GM18858 (cell line): ENCODE measurements around the gene FGF11.
"Not testable (repeated sequence)": the region's sequence is repeated elsewhere in the genome, so short reads cannot be mapped to it uniquely, and the experiment has no call there.

Source experiments
- ATAC-seq: cut with Tn5 transposase; IDR thresholded peaks from one replicate; pipeline ENCODE4 v1.9.1; 2021; ENCODE audit not compliant: unreplicated experiment

Gene FGF11

GRCh38 chr17:7478276-7479212, 39.2 kb downstream of the FGF11 start:
- ATAC-seq: no peak

GRCh38 chr17:7479213-7480088, 40.1 kb downstream of the FGF11 start, which contains the start of gene ZBTB4:
ZBTB4 (minus strand) TSS chr17:7479631; CDS start chr17:7466801, 12,830 bp downstream.
- ATAC-seq: no peak

DNA sequence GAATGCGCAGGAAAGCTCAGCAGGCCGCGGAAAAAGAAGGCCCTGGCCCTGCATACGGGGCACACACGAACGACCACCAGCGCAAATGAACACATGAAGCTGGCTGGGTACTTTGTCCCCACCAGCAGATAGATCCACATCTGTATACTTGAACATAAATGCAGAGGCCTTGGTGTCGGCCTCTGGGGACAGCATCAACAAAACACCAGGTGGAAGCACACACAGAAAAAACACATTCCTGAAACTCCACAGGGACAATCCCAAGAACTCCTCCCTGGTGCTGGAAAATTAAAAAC, 40.7 kb downstream of the FGF11 start:
- no peak for ATAC-seq

DNA sequence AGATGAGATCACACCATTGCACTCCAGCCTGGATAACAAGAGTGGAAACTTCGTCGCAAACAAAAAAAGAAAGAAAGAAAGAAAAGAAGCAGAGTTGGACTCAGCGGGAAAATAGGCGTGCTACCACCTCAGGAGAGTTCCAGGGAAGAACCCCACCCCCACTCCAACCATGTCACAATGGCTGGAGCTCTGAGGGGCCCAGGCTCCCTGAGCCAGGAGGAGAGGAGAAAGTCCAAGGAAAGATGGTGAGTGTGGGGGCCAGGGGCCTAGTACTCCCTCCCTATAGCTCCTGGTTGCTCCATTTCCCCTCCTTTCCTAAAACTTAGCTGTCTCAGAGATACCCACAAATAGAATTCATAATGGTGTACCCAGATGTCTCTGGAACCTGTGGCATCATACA, 42.0 kb downstream of the FGF11 start, which contains the start of gene SLC35G6:
SLC35G6 (plus strand) TSS at position 172 of the 400 bp plus-strand sequence; CDS start at position 243, 71 bp downstream.
- not testable (repeated sequence) for ATAC-seq

DNA sequence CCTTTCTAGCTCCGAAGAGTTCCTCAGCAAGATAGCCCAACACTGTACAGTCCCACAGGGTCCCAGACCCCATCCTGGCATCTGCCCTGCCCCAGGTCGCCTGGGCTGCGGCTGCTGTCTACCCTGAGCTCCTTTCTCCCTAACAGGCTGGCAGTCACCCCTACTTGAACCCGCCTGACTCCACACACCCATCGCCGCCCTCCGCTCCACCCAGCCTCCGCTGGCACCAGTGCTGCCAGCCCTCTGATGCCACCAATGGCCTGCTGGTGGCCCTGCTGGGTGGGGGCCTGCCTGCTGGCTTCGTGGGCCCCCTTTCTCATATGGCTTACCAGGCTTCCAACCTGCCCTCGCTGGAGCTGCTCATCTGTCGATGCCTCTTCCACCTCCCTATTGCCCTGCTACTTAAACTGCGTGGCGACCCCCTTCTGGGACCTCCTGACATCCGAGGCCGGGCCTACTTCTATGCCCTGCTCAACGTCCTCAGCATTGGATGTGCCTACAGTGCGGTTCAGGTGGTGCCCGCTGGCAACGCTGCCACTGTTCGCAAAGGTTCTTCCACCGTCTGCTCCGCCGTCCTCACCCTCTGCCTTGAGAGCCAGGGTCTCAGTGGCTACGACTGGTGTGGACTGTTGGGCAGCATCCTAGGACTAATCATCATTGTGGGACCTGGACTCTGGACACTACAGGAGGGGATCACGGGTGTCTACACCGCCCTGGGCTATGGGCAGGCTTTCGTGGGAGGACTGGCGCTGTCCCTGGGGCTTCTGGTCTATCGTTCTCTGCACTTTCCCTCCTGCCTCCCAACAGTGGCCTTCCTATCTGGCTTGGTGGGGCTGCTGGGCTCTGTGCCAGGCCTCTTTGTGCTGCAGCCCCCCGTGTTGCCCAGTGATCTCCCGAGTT, 42.8 kb downstream of the FGF11 start:
- ATAC-seq: not testable (repeated sequence)

GRCh38 chr17:7482742-7483088, 43.4 kb downstream of the FGF11 start:
- not testable (repeated sequence) for ATAC-seq

DNA sequence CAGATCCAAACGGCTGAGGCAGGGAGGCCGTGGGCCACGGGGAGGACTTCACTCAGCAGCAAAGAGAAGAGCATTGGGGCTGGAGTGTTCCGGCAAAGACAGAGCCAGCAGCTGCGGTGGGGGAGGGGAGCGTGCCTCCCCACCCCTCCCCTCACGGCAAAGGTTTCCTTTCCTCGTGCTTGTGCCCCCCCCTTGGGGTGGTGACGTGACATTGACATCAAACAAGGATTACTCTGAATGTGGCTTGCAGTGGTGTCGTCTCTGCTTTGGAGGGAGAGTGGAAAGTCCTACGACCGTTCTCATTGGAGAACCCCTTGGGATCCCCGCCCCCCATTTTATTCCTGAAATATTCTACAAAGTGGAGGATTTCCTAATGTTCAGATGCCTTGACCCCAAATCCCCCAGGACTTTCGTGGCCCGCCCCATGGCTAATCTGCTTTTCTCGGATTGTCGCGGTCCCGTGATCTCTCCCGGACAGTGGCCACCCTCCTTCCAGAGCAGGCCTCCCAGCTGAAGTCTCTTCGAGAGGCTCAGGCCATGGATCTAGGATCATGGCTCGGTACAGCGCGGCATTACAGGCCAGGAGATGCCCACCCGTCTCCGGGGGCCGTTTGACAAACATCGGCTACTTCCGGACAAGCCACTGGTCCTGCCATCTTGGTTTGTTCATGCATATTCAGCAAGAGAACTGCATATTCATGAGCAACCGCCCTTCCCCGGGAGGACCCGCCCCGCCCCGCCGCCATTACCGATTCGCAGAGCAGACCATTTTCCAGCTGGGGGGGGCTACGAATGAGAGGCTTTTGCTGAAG, 44.1 kb downstream of the FGF11 start:
- ATAC-seq: no peak

DNA sequence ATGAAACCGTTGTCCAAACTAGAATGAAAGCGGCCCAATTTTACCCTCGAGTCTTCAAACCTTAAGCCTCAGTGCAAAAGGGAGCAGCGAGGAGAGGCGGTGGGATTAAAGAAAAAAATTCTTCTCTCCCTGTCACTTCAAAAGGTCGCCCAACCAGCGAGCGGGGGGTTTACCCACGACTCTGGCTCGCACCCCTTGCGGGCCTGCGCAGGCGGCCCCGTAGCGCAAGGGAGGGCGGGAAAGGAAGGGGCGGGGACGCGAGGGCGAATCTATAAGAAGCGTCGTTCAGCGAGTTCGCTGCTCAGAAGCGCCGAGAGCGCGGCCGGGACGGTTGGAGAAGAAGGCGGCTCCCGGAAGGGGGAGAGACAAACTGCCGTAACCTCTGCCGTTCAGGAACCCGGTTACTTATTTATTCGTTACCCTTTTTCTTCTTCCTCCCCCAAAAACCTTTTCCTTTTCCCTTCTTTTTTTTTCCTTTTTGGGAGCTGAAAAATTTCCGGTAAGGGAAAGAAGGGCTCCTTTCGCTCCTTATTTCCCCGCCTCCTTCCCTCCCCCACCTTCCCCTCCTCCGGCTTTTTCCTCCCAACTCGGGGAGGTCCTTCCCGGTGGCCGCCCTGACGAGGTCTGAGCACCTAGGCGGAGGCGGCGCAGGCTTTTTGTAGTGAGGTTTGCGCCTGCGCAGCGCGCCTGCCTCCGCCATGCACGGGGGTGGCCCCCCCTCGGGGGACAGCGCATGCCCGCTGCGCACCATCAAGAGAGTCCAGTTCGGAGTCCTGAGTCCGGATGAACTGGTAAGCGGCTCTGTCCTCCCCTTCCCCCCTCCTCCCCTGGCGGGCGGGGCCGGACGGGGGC, 45.0 kb downstream of the FGF11 start, which contains the start of gene POLR2A:
POLR2A (plus strand) TSS at position 300 of the 852 bp plus-strand sequence.
- peak; percentile 41 for ATAC-seq

DNA sequence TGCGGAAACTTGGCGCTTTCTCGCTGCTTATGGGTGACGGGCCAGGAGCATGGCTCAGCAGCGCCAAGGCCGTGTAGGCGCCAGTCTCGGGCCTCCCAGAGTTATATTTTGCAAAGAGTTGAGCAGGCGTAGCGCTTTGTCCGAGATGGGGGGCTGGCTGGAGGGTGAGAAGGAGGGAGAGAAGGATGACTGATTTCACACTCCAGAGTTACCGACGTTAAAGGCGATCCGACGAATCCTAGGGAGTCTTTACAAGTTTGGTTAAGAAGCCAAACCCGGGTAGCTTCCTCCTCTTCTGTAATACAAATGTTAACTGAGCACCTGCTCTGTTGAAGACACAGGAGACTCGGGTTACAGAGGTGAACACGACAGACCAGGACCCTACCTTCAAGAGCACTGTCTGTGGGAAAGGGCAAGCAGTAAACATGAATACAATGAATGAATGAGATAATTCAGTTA, 45.6 kb downstream of the FGF11 start:
- ATAC-seq: no peak

DNA sequence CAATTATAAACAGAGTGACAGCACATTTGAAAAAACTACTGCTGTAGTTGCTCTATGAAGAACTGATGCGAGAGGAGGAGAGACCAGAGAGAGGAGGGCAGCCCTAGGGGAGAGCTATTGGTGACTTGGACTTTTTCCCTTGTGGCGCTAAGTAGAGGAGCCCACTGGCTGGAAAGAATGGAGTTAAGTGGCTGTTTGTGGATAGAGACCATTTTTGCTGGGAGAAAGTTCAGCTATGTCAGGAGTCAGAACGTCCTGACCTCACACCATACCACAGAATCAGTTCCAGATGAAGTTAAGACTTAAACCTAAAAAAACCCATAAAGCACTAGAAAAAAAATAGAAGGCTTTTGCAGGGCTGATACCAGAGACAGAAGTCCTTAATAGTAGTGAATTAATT, 46.9 kb downstream of the FGF11 start:
- no peak for ATAC-seq

DNA sequence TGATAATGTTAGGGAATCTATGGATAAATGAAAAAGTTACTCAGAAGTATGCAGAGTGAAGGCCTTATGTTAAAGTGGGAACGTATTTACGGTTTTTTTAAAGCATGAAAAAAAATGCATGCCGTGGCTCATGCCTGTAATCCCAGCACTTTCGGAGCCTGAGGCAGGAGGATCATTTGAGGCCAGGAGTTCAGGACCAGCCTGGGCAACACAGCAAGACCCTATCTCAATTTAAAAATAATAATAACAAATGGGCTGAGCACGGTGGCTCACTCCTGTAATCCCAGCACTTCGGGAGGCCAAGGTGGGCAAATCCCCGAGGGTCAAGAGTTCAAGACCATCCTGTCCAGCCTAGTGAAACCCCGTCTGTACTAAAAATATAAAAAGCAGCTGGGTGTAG, 50.8 kb downstream of the FGF11 start:
- no peak for ATAC-seq

GRCh38 chr17:7491583-7491982, 52.3 kb downstream of the FGF11 start:
- ATAC-seq: no peak

DNA sequence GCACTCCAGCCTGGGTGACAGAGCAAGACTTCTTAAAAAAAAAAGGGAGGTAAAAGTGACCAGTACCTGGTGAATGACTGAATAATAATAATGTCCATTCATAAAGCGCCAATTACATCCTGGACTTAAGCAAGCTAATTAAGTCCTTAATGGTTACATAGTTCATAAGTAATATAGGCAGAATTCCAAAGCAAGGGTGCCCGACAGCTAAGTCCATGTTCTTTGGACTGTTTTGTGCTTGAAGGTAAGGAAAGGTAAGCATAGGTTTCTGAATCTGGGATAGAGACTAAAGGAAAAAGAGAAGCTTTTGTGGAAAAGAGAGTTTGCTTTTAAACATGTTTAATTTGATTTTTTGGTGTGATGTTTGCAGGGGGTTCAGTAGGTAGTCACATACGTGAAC, 54.6 kb downstream of the FGF11 start:
- ATAC-seq: no peak
